ENCODE results near the gene SPATA21. TPM values are rescaled to one million over a fixed set of nuclear protein-coding genes. Genes with fewer than 3 reads are reported as not detected.
A peak's percentile ranks its signal among the peaks of the same experiment; 100 is the strongest.

The SPATA21 gene
- total and polyA plus RNA-seq, 2 donors from 2014 or later = not detected

GRCh38 chr1:16387201-16388188, 49.7 kb downstream of the SPATA21 start:
- no peak for TF ChIP-seq CTCF (IDR thresholded peaks at IDR 0.05; ENCODE audit: borderline replicate concordance, extremely low read depth, insufficient read depth)
- Histone ChIP-seq H3K9ac (ENCODE audit: low read length in 3 of 3) (peak overlapping the region in 1 of 3 donors; percentile 20), H3K27me3 (ENCODE audit: control insufficient read depth, insufficient read depth, low read length) (no peaks in the 10 kb centered on the region), H3K4me3 (ENCODE audit: low read length in 3 of 3) (peak overlapping the region; percentile 28 to 39 (median 31)), H3K36me3 (ENCODE audit: control insufficient read depth in 2 of 3, insufficient read depth in 3 of 3, low read length in 3 of 3) (no peaks in the 10 kb centered on the region), H3K9me3 (ENCODE audit: control insufficient read depth in 2 of 3, insufficient read depth in 1 of 3, low read length in 3 of 3) (no peaks in the 10 kb centered on the region), H3K27ac (ENCODE audit: low read depth in 2 of 2, low read length in 2 of 2) (peak overlapping the region; percentile 61 to 73), H3K4me1 (ENCODE audit: control insufficient read depth in 2 of 3, insufficient read depth in 2 of 3, low read depth in 1 of 3, low read length in 3 of 3) (peaks cover 0 to 38% (median 32%) of the 10 kb centered on the region in 3 donors)
- peak in 1 of 5 donors; percentile 51 for DNase-seq
- no peak for FAIRE-seq
- intact Hi-C loops (cut with DNase I) = no loop called here

- no peaks in the 10 kb centered on the region for H3K27me3 ChIP-seq (ENCODE audit: control insufficient read depth, insufficient read depth, low read length)
- FAIRE-seq (no peak), DNase-seq (no peak)
- H3K9ac ChIP-seq (ENCODE audit: low read length in 3 of 3) = no peak overlapping the region
- no peaks in the 10 kb centered on the region for H3K36me3 ChIP-seq (ENCODE audit: control insufficient read depth in 2 of 3, insufficient read depth in 3 of 3, low read length in 3 of 3)
- intact Hi-C loops (cut with DNase I) = no loop called here
- peak overlapping the region in 1 of 2 donors; percentile 61 for H3K27ac ChIP-seq (ENCODE audit: low read depth in 2 of 2, low read length in 2 of 2)
- peak overlapping the region in 1 of 3 donors; percentile 3 for H3K4me3 ChIP-seq (ENCODE audit: low read length in 3 of 3)
- H3K9me3 ChIP-seq (ENCODE audit: control insufficient read depth in 2 of 3, insufficient read depth in 1 of 3, low read length in 3 of 3) = no peaks in the 10 kb centered on the region
- H3K4me1 ChIP-seq (ENCODE audit: control insufficient read depth in 2 of 3, insufficient read depth in 2 of 3, low read depth in 1 of 3, low read length in 3 of 3) = peaks cover 0 to 30% (median 28%) of the 10 kb centered on the region in 3 donors
- TF ChIP-seq CTCF (IDR thresholded peaks at IDR 0.05; ENCODE audit: borderline replicate concordance, extremely low read depth, insufficient read depth) = no peak
Observed at GRCh38 chr1:16386454-16387113, 50.6 kb downstream of the SPATA21 start.

GRCh38 chr1:16385659-16386453, 51.4 kb downstream of the SPATA21 start:
- intact Hi-C loops (cut with DNase I) = no loop called here
- Histone ChIP-seq H3K4me1 (ENCODE audit: control insufficient read depth in 2 of 3, insufficient read depth in 2 of 3, low read depth in 1 of 3, low read length in 3 of 3) (peaks cover 0 to 25% (median 24%) of the 10 kb centered on the region in 3 donors), H3K9me3 (ENCODE audit: control insufficient read depth in 2 of 3, insufficient read depth in 1 of 3, low read length in 3 of 3) (no peaks in the 10 kb centered on the region), H3K36me3 (ENCODE audit: control insufficient read depth in 2 of 3, insufficient read depth in 3 of 3, low read length in 3 of 3) (no peaks in the 10 kb centered on the region), H3K4me3 (ENCODE audit: low read length in 3 of 3) (no peak overlapping the region), H3K27me3 (ENCODE audit: control insufficient read depth, insufficient read depth, low read length) (no peaks in the 10 kb centered on the region), H3K9ac (ENCODE audit: low read length in 3 of 3) (no peak overlapping the region), H3K27ac (ENCODE audit: low read depth in 2 of 2, low read length in 2 of 2) (no peak overlapping the region)
- FAIRE-seq (no peak), DNase-seq (no peak)
- no peak for TF ChIP-seq CTCF (IDR thresholded peaks at IDR 0.05; ENCODE audit: borderline replicate concordance, extremely low read depth, insufficient read depth)
